ENCODE data around the gene UVRAG.

Gene UVRAG

DNA sequence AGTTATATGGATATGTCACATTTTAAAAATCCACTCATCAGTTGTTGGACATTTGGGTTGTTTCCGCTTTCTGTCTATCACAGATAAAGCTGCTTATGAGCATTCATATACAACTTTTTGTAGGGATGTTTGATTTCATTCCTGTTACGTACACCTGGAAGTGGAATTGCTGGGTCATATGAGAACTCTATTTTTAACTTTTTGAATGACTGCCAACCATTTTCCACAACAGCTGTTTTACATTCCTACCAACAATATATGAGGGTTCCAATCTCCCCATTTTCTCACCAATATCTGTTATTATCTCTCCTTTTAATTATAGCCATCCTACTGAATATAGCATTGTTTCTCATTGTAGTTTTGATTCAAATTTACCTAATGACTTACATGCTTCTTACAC lies 172.0 kb downstream of the UVRAG start (continued):
- TF ChIP-seq ZNF501 (tag by site-specific recombination; IDR thresholded peaks at IDR 0.05) = no peak
- TF ChIP-seq, protein P1, sequence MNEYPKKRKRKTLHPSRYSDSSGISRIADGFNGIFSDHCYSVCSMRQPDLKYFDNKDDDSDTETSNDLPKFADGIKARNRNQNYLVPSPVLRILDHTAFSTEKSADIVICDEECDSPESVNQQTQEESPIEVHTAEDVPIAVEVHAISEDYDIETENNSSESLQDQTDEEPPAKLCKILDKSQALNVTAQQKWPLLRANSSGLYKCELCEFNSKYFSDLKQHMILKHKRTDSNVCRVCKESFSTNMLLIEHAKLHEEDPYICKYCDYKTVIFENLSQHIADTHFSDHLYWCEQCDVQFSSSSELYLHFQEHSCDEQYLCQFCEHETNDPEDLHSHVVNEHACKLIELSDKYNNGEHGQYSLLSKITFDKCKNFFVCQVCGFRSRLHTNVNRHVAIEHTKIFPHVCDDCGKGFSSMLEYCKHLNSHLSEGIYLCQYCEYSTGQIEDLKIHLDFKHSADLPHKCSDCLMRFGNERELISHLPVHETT (tag by site-specific recombination; IDR thresholded peaks at IDR 0.05) = no peak

DNA sequence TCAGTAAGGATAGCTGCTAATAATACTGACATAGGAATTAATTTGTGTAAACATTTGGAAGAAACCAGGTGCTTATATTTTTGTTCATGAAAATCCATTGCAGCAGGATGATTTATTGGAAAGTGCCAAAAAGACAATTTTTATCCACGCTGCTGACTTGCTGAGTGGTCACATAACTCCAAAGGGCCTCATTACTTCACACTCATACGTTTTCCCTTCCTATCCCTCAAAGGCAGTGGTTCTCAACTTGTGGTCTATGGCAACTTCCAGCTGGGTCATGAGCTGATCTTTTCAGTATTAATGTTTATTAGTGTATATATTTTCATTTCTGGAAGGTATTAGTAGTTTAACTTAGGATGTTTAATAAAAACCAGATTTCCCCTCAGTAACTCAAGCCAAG lies 178.1 kb downstream of the UVRAG start:
- Histone ChIP-seq H3K9me3 (ENCODE audit: control insufficient read depth, insufficient read depth, low read depth, low read length) (no peaks in the 10 kb centered on the region), H3K4me3 (ENCODE audit: low read depth, low read length) (no peak overlapping the region), H3K27ac (ENCODE audit: extremely low read depth, low read depth, low read length) (no peak overlapping the region), H3K36me3 (ENCODE audit: control insufficient read depth in 2 of 2, insufficient read depth in 1 of 2, low read length in 2 of 2) (no peaks in the 10 kb centered on the region), H3K4me1 (ENCODE audit: control insufficient read depth, insufficient read depth, low read length) (no peaks in the 10 kb centered on the region)
- ChIA-PET POLR2A (no interaction called here), CTCF (interaction anchor here (1.4 kb wide), 1 partner anchor 17 kb away, joined by 4 read pairs; no protein-coding TSS in a partner anchor)
- no peak for TF ChIP-seq SP2 (tag by site-specific recombination; IDR thresholded peaks at IDR 0.05)
- TF ChIP-seq GLI4 (tag by site-specific recombination; IDR thresholded peaks at IDR 0.05) = no peak
- TF ChIP-seq, protein P2, sequence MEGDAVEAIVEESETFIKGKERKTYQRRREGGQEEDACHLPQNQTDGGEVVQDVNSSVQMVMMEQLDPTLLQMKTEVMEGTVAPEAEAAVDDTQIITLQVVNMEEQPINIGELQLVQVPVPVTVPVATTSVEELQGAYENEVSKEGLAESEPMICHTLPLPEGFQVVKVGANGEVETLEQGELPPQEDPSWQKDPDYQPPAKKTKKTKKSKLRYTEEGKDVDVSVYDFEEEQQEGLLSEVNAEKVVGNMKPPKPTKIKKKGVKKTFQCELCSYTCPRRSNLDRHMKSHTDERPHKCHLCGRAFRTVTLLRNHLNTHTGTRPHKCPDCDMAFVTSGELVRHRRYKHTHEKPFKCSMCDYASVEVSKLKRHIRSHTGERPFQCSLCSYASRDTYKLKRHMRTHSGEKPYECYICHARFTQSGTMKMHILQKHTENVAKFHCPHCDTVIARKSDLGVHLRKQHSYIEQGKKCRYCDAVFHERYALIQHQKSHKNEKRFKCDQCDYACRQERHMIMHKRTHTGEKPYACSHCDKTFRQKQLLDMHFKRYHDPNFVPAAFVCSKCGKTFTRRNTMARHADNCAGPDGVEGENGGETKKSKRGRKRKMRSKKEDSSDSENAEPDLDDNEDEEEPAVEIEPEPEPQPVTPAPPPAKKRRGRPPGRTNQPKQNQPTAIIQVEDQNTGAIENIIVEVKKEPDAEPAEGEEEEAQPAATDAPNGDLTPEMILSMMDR (tag by site-specific recombination; IDR thresholded peaks at IDR 0.05) = no peak
- no peak for TF ChIP-seq OVOL3 (tag by site-specific recombination; IDR thresholded peaks at IDR 0.05)
- no peak for TF ChIP-seq ZNF548 (tag by site-specific recombination; IDR thresholded peaks at IDR 0.05)
- TF ChIP-seq, protein P3, sequence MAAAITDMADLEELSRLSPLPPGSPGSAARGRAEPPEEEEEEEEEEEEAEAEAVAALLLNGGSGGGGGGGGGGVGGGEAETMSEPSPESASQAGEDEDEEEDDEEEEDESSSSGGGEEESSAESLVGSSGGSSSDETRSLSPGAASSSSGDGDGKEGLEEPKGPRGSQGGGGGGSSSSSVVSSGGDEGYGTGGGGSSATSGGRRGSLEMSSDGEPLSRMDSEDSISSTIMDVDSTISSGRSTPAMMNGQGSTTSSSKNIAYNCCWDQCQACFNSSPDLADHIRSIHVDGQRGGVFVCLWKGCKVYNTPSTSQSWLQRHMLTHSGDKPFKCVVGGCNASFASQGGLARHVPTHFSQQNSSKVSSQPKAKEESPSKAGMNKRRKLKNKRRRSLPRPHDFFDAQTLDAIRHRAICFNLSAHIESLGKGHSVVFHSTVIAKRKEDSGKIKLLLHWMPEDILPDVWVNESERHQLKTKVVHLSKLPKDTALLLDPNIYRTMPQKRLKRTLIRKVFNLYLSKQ (tag by site-specific recombination; IDR thresholded peaks at IDR 0.05; ENCODE audit: borderline replicate concordance) = no peak
- TF ChIP-seq ZNF514 (tag by site-specific recombination; IDR thresholded peaks at IDR 0.05) = no peak
- no peak for TF ChIP-seq ZNF416 (tag by site-specific recombination; IDR thresholded peaks at IDR 0.05)
- no peak for TF ChIP-seq EGR2 (tag by site-specific recombination; IDR thresholded peaks at IDR 0.05; ENCODE audit: low read depth)
- no peak for TF ChIP-seq ZNF24 (tag by site-specific recombination; IDR thresholded peaks at IDR 0.05)
- no peak for TF ChIP-seq ZNF132 (tag by site-specific recombination; IDR thresholded peaks at IDR 0.05; ENCODE audit: borderline replicate concordance)
- TF ChIP-seq ZNF707 (tag by site-specific recombination; IDR thresholded peaks at IDR 0.05) = no peak
- TF ChIP-seq ZNF670 (tag by site-specific recombination; IDR thresholded peaks at IDR 0.05; ENCODE audit: low read depth) = no peak
- no peak for TF ChIP-seq ZFP41 (tag by site-specific recombination; IDR thresholded peaks at IDR 0.05; ENCODE audit: borderline replicate concordance)
- TF ChIP-seq, protein P4, sequence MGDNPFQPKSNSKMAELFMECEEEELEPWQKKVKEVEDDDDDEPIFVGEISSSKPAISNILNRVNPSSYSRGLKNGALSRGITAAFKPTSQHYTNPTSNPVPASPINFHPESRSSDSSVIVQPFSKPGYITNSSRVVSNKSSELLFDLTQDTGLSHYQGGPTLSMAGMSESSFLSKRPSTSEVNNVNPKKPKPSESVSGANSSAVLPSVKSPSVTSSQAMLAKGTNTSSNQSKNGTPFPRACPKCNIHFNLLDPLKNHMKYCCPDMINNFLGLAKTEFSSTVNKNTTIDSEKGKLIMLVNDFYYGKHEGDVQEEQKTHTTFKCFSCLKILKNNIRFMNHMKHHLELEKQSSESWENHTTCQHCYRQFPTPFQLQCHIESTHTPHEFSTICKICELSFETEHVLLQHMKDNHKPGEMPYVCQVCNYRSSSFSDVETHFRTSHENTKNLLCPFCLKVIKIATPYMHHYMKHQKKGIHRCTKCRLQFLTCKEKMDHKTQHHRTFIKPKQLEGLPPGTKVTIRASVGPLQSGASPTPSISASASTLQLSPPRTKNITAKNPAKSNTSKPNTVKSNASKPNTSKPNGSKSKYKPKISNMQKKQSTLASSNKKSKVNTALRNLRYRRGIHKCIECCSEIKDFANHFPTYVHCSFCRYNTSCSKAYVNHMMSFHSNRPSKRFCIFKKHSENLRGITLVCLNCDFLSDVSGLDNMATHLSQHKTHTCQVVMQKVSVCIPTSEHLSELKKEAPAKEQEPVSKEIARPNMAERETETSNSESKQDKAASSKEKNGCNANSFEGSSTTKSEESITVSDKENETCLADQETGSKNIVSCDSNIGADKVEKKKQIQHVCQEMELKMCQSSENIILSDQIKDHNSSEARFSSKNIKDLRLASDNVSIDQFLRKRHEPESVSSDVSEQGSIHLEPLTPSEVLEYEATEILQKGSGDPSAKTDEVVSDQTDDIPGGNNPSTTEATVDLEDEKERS (tag by site-specific recombination; IDR thresholded peaks at IDR 0.05) = no peak

DNA sequence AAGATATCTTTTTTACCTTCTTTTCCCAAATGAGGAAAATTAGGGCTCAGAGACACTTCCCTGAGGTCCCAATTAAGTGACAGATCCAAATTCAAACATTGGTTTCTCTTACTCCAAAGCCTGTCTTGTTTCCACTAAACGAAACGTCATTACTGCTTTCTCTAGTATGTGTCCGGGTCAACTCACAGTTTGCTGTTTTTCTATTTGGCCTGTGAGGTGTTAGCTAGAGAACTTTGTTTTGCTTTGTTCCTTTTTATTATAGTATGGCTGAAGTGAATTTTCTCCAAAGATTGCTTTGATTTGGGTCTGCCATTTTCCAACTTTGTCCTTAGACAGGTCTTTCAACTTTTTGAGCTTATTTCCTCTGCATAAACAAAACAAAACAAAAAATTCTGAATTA lies 179.6 kb downstream of the UVRAG start:
- Histone ChIP-seq H3K9me3 (ENCODE audit: control insufficient read depth, insufficient read depth, low read depth, low read length) (no peaks in the 10 kb centered on the region), H3K4me1 (ENCODE audit: control insufficient read depth, insufficient read depth, low read length) (no peaks in the 10 kb centered on the region), H3K36me3 (ENCODE audit: control insufficient read depth in 2 of 2, insufficient read depth in 1 of 2, low read length in 2 of 2) (no peaks in the 10 kb centered on the region), H3K27ac (ENCODE audit: extremely low read depth, low read depth, low read length) (no peak overlapping the region), H3K4me3 (ENCODE audit: low read depth, low read length) (no peak overlapping the region)
- POLR2A ChIA-PET = no interaction called here
- TF ChIP-seq ZNF514 (tag by site-specific recombination; IDR thresholded peaks at IDR 0.05) (no peak), ZNF843 (tag by site-specific recombination; IDR thresholded peaks at IDR 0.05) (no peak), ZNF623 (tag by site-specific recombination; IDR thresholded peaks at IDR 0.05) (no peak), TRIM28 (IDR thresholded peaks at IDR 0.05; ENCODE audit: borderline replicate concordance, low read length) (no peak), ZNF548 (tag by site-specific recombination; IDR thresholded peaks at IDR 0.05) (no peak), ZNF768 (tag by site-specific recombination; IDR thresholded peaks at IDR 0.05) (no peak), ZSCAN23 (tag by site-specific recombination; IDR thresholded peaks at IDR 0.05) (no peak), ZBTB8A (tag by site-specific recombination; IDR thresholded peaks at IDR 0.05) (no peak)
- CTCF ChIA-PET = interaction anchor here (0.6 to 1.1 kb wide), 2 partner anchors 18 to 158 kb away, joined by 4 to 6 read pairs; no protein-coding TSS in a partner anchor

Data from HEK293 (cell line).